Subcutaneous abdominal adipose tissue (tissue), 5 donors: ENCODE results near the gene ARID1A.

Experiments
- H3K27ac ChIP-seq: one replicate; pipeline ENCODE4 v1.7.0; 2013; ENCODE audit warnings: low read depth, mild to moderate bottlenecking, inconsistent platforms, low read length, moderate library complexity
- H3K27me3 ChIP-seq, 5 donors: one replicate each; pipeline ENCODE4 v1.7.0; 2013; ENCODE audit warnings: low read length in 5 of 5, inconsistent platforms in 1 of 5; ENCODE audit not compliant: control insufficient read depth in 5 of 5, insufficient read depth in 4 of 5
- H3K36me3 ChIP-seq, 5 donors: one replicate each; pipeline ENCODE4 v1.7.0; 2013; ENCODE audit warnings: low read length in 5 of 5; ENCODE audit not compliant: control insufficient read depth in 5 of 5, insufficient read depth in 5 of 5
- H3K4me1 ChIP-seq, 5 donors: one replicate each; pipeline ENCODE4 v1.7.0; 2013; ENCODE audit warnings: low read length in 5 of 5, mild to moderate bottlenecking in 3 of 5, moderate library complexity in 1 of 5; ENCODE audit not compliant: control insufficient read depth in 5 of 5, insufficient read depth in 5 of 5
- H3K4me3 ChIP-seq, 5 donors: one replicate each; pipeline ENCODE4 v1.7.0; 2013; ENCODE audit warnings: low read length in 5 of 5, low read depth in 1 of 5
- H3K9ac ChIP-seq, 5 donors: one replicate each; pipeline ENCODE4 v1.7.0; 2013; ENCODE audit warnings: low read length in 5 of 5, mild to moderate bottlenecking in 4 of 5, moderate library complexity in 3 of 5
- H3K9me3 ChIP-seq, 5 donors: one replicate each; pipeline ENCODE4 v1.7.0; 2013; ENCODE audit warnings: low read length in 5 of 5; ENCODE audit not compliant: control insufficient read depth in 5 of 5
- donor health status: healthy.
- donor health status: healthy.
- donor health status: healthy.
- donor health status: healthy.
- donor health status: healthy.

The ARID1A gene

DNA sequence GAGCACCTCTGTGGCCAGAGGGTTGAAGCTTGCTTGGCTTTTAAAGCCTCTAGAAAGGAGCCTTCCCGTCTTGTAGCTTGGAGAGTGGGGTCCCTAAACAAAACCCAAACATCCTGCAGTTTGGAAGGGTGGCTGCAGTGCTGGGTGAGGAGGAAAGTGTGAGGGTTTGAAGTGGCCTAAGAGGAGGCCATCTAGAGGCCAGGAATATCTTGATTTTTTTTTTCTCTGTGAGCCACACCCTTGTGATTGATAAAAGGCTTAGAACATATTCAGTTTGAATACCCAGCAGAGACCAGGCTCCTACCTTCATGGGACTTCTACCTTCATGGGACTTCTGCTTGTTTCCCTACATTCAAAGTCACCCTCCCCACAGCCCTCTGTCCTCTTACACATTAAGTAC lies 54.6 kb downstream of the ARID1A start:
- peaks cover 0 to 32% (median 6%) of the 10 kb centered on the region in 5 donors for H3K36me3 ChIP-seq
- H3K27ac ChIP-seq = no peak overlapping the region
- peaks cover 10 to 60% (median 51%) of the 10 kb centered on the region in 5 donors for H3K4me1 ChIP-seq

DNA sequence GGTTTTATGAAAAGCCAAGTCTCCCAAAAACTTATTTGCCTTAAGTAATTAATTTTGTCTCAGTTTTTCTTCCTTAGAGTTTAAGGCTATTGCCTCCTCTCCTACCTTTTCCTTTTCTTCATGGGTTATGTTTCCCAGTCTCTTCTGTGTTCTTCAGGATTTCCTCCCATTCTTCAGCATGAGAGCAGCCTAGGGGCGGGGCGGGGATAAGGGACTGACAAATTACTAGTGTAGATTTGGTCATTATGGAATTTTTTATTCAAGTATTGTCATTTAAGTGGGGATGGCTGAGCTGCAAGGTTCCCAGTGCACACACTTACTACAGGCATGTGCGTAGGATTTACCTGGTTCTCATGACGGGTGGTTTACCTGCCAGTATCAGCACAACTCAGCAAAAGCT lies 56.7 kb downstream of the ARID1A start:
- H3K4me3 ChIP-seq = peak overlapping the region in 1 of 5 donors; percentile 5
- peaks cover 10 to 56% (median 48%) of the 10 kb centered on the region in 5 donors for H3K4me1 ChIP-seq
- H3K9ac ChIP-seq = peak overlapping the region in 1 of 5 donors; percentile 14
- H3K27ac ChIP-seq = peak overlapping the region; percentile 49
- H3K9me3 ChIP-seq = no peaks in the 10 kb centered on the region
- no peaks in the 10 kb centered on the region for H3K27me3 ChIP-seq
- H3K36me3 ChIP-seq = peaks cover 0 to 25% (median 4%) of the 10 kb centered on the region in 5 donors

More for the DNA sequence above, 54.6 kb downstream of the ARID1A start:
- Histone ChIP-seq H3K9me3 (no peaks in the 10 kb centered on the region), H3K9ac (peak overlapping the region in 1 of 5 donors; percentile 34), H3K27me3 (no peaks in the 10 kb centered on the region), H3K4me3 (no peak overlapping the region)

DNA sequence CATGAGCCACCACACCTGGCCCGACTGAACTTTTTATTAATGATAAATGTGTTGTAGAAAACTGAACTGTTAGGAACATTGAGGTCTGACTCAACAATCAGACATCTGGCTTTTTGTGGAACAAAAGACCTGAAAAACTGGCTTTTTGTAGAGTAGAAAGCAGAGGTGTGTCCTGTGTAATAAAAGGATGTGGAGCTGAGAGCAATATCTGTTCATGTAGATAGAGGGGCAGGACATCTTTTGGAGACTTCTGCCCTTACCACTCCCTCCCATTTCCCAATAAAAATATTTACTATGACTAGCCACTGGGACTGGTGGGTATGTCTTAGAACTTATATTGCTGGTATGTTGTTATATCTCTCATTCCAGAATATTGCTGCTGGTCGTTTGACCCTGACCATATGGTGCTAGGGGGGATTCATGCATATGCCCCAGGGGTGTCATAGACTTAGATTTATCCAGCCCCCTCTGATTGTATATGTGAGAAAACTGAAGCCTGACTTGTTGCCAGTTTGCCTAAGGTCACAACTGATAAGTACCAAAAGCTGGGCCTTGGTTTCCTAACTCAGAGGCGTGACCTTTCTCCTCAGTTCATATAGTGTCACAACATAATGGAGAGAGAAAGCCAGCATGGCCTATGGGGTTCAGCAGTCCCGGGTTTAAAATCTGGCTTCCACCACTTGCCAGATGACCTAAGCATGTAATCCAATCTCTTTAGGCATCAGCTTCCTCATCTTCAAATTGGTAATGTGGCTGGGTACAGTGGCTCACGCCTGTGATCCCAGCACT lies 58.5 kb downstream of the ARID1A start:
- Histone ChIP-seq H3K27ac (peak overlapping the region; percentile 50), H3K9me3 (no peaks in the 10 kb centered on the region), H3K36me3 (peaks cover 0 to 38% (median 14%) of the 10 kb centered on the region in 5 donors), H3K4me1 (peaks cover 10 to 44% (median 36%) of the 10 kb centered on the region in 5 donors), H3K4me3 (no peak overlapping the region), H3K9ac (no peak overlapping the region), H3K27me3 (no peaks in the 10 kb centered on the region)

DNA sequence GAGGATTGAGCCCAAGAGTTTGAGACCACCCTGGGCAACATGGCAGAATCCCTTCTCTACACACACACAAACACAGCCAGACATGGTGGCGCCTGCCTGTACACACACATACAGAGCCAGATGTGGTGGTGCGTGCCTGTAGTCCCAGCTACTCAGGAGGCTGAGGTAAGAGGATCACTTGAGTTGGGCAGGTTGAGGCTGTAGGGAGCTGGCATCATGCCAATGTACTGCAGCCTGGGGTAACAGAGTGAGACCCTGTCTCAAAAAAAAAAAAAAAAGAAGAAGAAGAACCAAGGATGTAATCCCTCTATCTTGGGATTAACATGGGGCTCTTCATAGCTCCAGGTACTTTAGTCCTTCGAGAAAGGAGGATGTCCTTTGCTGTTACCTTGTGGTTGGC lies 62.5 kb downstream of the ARID1A start:
- H3K9me3 ChIP-seq = no peaks in the 10 kb centered on the region
- H3K9ac ChIP-seq = no peak overlapping the region
- peaks cover 6 to 54% (median 38%) of the 10 kb centered on the region in 5 donors for H3K36me3 ChIP-seq
- no peak overlapping the region for H3K27ac ChIP-seq
- no peaks in the 10 kb centered on the region for H3K27me3 ChIP-seq
- no peak overlapping the region for H3K4me3 ChIP-seq
- peaks cover 0 to 12% (median 10%) of the 10 kb centered on the region in 5 donors for H3K4me1 ChIP-seq

DNA sequence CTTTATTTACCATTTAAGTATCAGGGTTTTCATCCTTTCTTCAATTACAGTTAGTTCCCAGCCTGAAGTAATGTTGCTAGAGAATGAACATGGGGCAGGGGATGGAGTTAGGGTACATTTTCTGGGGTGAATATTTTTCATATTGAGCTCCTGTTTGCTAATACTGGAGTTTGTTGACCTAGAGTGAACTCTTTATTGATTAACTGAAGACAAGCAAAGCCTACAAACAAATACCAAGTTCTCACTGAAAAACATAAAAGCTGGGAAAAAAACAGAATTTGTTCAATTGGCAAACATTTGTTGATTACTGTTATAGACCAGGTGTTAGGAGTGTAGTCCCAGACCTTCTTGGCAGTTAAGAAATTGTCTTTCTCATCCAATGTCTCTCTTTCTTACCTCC lies 63.7 kb downstream of the ARID1A start:
- H3K36me3 ChIP-seq = peaks cover 10 to 63% (median 44%) of the 10 kb centered on the region in 5 donors
- H3K27me3 ChIP-seq = no peaks in the 10 kb centered on the region
- no peak overlapping the region for H3K9ac ChIP-seq
- H3K4me3 ChIP-seq = no peak overlapping the region
- no peaks in the 10 kb centered on the region for H3K9me3 ChIP-seq
- no peak overlapping the region for H3K27ac ChIP-seq
- H3K4me1 ChIP-seq = peaks cover 0 to 3% (median 1%) of the 10 kb centered on the region in 5 donors

DNA sequence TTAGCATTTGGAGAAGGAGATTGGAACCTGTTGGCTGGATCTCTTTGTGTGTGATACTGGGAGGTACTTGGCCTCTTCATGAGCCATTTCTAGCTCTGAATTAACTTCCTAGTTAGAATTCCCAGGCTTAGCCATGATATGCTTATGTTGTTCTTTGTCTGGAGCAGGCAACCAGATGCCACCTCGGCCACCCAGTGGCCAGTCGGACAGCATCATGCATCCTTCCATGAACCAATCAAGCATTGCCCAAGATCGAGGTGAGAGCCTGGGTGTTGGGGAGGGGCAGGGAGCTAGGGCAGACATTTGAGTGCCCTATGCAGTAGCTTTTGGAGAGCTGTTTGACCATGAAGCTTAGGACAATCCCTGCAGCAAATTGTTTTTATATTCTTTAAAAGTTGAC lies 65.4 kb downstream of the ARID1A start:
- Histone ChIP-seq H3K9ac (no peak overlapping the region), H3K4me1 (no peaks in the 10 kb centered on the region), H3K27ac (no peak overlapping the region), H3K27me3 (no peaks in the 10 kb centered on the region), H3K36me3 (peaks cover 10 to 66% (median 52%) of the 10 kb centered on the region in 5 donors), H3K9me3 (no peaks in the 10 kb centered on the region), H3K4me3 (no peak overlapping the region)

DNA sequence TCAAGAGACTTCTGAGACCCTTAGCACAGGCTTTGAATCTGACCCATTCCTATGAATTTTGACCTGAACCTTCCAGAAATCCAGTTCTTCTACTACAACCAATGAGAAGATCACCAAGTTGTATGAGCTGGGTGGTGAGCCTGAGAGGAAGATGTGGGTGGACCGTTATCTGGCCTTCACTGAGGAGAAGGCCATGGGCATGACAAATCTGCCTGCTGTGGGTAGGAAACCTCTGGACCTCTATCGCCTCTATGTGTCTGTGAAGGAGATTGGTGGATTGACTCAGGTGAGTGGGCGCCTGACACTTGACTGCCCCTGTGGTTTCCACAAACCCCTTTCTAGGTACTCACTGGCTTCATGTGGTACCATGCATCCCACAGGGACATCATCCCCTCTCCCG lies 71.9 kb downstream of the ARID1A start:
- no peak overlapping the region for H3K27ac ChIP-seq
- H3K27me3 ChIP-seq = no peaks in the 10 kb centered on the region
- peaks cover 31 to 87% (median 79%) of the 10 kb centered on the region in 5 donors for H3K36me3 ChIP-seq
- peaks cover 8 to 32% (median 25%) of the 10 kb centered on the region in 5 donors for H3K4me1 ChIP-seq
- H3K9me3 ChIP-seq = no peaks in the 10 kb centered on the region
- no peak overlapping the region for H3K4me3 ChIP-seq
- peak overlapping the region in 2 of 5 donors; percentile 25 to 53 for H3K9ac ChIP-seq

DNA sequence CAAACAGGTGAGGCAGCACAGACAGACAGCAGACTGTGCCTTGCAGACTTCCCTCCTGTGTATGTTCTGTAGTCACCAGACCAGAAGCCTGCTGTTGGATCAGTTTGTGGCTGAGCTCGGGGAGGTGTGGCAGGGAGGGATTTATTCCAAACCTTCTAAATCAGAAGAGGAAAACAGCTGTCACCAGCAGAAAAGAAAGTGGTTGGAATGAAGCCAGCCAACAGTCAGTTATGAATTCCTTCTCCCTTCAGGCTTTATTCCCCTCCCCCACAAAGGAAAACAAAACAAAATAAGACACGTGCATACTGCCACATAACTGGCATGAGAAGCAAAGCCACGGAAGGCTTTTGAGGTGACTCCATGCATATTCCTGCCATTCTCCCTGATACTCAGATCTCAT lies 72.9 kb downstream of the ARID1A start:
- Histone ChIP-seq H3K4me1 (peaks cover 8 to 32% (median 25%) of the 10 kb centered on the region in 5 donors), H3K9me3 (no peaks in the 10 kb centered on the region), H3K27me3 (no peaks in the 10 kb centered on the region), H3K27ac (no peak overlapping the region), H3K4me3 (no peak overlapping the region), H3K9ac (peak overlapping the region in 3 of 5 donors; percentile 6 to 13 (median 11)), H3K36me3 (peaks cover 35 to 87% (median 83%) of the 10 kb centered on the region in 5 donors)

DNA sequence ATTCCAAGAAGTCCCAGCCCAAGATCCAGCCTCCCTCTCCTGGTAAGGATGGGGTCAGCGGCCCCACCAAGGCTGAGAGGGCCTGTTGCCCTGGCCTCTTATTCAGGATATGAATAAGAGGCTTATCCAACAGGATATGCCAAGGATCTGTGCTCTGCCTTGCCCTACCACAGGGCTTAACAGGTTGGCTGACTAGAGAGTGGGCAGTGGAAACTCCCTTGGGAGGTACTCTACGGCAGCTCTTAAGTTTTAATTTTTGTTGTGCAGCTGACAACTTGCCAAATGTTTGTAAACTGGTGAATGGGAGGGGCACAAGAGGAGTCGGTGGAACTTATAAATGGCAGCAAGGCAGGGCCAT lies 75.4 kb downstream of the ARID1A start:
- Histone ChIP-seq H3K27me3 (no peaks in the 10 kb centered on the region), H3K9me3 (no peaks in the 10 kb centered on the region), H3K4me1 (peaks cover 8 to 32% (median 25%) of the 10 kb centered on the region in 5 donors), H3K4me3 (no peak overlapping the region), H3K9ac (no peak overlapping the region), H3K36me3 (peaks cover 37 to 93% (median 92%) of the 10 kb centered on the region in 5 donors), H3K27ac (peak overlapping the region; percentile 33)

DNA sequence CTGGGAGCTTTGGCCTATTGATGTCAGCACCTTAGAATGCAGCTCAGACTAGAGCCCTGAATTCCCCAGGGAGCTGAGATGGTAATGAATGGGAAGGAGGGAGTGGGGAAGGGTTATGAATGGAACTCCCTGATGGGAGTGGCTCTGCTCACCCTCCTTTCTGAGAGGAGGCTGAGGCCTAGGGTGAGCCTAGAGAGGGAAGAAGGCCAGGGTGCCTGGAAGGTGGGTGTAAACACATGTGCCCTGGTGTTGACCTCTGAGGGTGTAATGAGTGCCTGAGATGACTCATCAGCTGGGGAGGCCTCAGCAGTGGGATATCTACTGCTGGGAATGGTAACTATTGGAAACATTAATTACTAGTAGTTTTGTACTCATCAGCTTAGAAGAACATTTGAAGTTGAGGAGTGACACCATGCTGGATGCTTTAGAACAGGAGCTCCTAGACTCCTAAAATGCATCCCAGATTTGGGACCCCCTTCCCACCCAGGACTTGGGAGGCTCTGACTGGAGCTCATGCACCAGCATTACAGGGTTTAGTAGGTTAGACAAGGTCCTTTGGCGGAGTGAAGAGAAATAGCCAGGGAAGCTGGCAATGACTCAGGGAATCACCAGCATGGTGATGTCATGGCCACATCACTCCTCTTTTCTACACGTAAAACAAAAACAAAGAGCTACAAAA lies 76.0 kb downstream of the ARID1A start:
- peak overlapping the region in 2 of 5 donors; percentile 21 to 23 for H3K9ac ChIP-seq
- peak overlapping the region; percentile 33 for H3K27ac ChIP-seq
- no peak overlapping the region for H3K4me3 ChIP-seq
- peaks cover 8 to 32% (median 25%) of the 10 kb centered on the region in 5 donors for H3K4me1 ChIP-seq
- H3K9me3 ChIP-seq = no peaks in the 10 kb centered on the region
- H3K36me3 ChIP-seq = peaks cover 36 to 92% (median 91%) of the 10 kb centered on the region in 5 donors
- no peaks in the 10 kb centered on the region for H3K27me3 ChIP-seq
